HG03097 (cell line): ENCODE measurements around the gene DOCK4.

Experiments
- ATAC-seq: cut with Tn5 transposase; IDR thresholded peaks from one replicate; pipeline ENCODE4 v1.9.1; 2021; ENCODE audit not compliant: unreplicated experiment, low FRiP score

The DOCK4 gene

GRCh38 chr7:111802194-111802772, 403.9 kb downstream of the DOCK4 start:
- ATAC-seq, result no peak

DNA sequence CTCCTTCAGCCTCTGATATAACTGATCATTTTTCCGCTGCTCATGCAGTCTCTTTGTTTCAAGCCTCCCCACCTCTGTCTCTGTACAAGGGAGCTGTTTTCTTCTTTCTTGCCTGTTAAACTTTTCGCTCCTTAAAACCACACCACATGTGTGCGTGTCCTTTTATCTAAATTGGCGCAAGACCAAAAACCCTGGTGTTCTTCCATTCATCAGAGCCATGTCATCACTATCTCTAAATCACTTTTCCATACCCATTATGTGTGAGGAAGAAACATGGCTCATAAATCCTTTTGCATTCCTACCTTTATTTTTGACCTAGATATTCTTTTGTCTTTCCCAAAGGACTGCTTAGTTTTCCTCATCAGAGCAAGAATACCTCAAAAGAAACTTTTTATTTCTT, 404.9 kb downstream of the DOCK4 start:
- no peak for ATAC-seq

GRCh38 chr7:111796671-111797070, 409.5 kb downstream of the DOCK4 start:
- ATAC-seq, result no peak

DNA sequence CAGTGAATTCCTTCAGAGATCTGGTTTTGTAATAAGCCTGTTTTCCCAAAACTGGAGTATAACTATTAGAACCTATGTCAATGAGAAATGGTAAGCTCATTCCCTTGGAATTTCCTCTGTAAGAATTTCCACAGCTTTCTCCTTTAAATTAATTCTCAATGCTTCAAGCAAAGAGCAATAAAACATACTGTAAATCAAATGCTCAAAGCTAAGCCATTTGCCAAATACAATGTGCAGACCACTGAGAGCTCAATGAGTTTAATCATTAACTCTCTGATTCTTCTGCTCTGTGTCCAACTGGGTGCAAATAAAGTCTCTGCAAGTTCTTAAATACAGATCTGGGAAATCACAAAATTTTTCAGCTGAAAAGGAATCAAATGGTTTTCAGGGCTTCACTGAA, 416.3 kb downstream of the DOCK4 start:
- no peak for ATAC-seq

DNA sequence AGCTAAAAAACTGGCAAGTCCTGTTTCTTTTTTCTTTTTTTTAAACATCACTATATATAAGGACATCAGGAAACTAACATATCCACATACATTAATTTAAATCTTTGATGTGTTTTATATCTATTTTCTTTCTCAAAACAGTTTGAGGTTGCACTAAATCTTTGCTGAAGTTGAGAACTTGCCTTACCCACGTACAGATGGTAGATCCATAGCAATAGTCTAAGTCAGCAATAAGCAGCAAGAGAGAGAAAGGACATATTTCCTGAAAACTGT, 417.2 kb downstream of the DOCK4 start:
- ATAC-seq, result no peak

GRCh38 chr7:111788286-111789047, 417.7 kb downstream of the DOCK4 start:
- no peak for ATAC-seq

GRCh38 chr7:111787741-111788140, 418.5 kb downstream of the DOCK4 start:
- no peak for ATAC-seq

- no peak for ATAC-seq
These were observed 419.1 kb downstream of the DOCK4 start for GRCh38 chr7:111787099-111787498.

GRCh38 chr7:111785076-111785475, 421.1 kb downstream of the DOCK4 start:
- ATAC-seq, result no peak

- no peak for ATAC-seq
These were observed 421.9 kb downstream of the DOCK4 start for GRCh38 chr7:111784296-111784695.

DNA sequence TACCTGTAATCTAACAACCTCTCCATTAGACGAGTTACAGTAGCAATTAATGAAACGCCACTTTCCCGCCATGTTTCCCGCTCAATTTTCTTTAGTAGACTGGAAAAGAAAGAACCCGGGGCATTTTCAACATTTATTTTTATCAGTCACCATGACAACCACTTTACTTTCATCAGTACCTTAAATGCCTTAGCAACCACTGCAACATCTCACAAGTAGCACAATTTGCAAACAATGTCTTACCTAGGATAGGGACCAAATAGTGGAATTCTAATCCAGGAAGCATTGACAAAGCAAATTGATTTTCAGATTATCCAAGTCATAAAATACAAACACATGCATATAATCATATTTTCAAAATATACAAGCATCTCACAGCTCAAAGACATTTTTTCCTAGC, 422.3 kb downstream of the DOCK4 start:
- no peak for ATAC-seq

DNA sequence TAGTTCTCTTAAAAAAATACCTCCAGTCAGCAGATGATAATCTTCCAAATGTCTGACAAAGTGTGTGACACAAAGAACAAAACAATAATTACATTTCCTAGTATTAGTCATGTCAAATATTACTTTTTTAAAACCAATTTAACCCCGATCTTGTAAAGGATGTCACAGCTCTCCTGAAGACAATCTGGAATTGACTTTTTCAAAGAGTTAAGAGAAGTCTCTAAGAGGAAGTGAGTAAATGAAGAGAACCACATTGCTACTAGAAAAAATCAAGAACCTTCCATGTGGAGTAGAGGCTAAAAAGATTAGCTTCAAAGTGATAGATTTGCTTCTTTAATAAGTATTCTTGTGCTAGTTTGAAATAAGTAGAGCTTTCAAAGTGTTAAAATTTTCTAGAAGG, 425.7 kb downstream of the DOCK4 start:
- no peak for ATAC-seq

GRCh38 chr7:111775206-111775605, 431.0 kb downstream of the DOCK4 start:
- no peak for ATAC-seq

DNA sequence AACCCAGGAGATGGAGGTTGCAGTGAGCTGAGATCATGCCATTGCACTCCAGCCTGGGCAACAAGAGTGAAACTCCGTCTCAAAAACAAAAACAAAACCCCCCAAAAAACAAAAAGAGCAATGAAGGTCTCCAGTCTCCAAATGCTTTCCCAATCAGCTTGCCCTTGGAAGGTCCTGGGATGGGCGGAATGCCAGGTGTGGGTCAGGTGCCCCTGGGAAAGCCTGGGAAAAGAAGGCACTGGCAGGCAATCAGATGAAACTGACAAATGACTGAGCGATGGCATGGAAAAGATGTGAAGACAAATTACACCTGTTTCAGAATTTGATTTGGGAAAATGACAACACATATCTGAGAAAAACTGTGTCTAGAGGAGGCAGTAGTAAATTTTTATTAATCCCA, 433.5 kb downstream of the DOCK4 start:
- no peak for ATAC-seq

GRCh38 chr7:111771638-111772037, 434.6 kb downstream of the DOCK4 start:
- no peak for ATAC-seq

DNA sequence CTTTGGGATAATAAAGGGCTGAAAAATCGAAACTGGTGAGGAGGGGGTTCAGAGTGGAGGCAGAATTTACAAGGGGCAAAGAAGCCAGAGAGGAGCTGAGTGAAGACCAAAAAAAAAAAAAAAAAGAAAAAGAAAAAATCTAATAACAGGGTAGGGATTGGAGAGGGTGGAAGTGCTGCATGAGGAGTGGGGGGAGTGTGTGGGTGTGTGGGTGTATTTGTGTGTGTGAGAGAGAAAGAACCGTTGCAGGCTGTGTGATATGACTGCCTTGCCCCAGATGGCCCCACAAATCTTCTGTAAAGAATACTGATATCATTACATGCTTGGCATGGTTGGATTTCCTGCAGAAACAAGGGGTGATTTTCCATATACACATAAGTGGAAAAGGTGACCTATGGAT, 436.1 kb downstream of the DOCK4 start:
- ATAC-seq, result no peak

DNA sequence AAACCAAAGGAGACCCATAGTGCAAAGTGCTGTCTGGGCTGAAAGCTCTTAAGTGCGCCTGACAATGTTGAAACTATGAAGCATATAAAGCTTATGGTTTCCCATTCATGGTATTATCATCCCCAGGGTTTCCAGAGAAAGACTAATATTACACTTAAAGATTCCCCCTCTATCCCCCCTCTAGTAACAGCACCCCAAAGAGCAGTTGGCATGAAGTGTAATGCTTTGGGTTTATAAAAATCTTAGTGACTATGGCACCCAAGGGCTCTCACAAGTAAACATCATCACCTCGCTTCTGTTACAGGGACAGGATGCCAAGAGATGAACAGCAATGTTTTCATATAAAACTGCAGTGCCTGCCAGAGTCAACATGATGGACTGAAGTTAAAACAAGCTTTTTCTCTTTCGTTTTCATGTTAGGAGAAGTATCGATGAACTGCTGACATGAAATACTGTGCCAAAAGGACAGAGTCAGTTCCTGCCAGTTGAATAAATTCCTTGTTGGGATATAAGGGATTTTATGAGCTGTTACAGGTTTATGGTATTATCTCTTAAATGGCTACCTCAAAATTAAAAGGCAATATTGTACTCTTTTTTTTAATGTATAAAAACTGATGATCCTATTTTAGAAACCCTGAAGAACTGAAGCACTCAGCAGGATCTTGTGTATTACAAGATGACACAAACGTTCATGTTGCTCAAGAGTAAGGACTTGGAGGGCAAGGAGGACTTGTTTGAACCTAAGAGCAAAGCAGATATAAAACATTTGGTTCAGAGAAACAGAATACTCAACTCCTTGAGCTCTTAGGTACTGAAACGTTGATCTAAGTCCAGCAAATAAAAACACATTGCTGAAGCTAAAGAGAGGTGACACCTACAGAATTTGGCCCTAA, 440.2 kb downstream of the DOCK4 start:
- no peak for ATAC-seq

DNA sequence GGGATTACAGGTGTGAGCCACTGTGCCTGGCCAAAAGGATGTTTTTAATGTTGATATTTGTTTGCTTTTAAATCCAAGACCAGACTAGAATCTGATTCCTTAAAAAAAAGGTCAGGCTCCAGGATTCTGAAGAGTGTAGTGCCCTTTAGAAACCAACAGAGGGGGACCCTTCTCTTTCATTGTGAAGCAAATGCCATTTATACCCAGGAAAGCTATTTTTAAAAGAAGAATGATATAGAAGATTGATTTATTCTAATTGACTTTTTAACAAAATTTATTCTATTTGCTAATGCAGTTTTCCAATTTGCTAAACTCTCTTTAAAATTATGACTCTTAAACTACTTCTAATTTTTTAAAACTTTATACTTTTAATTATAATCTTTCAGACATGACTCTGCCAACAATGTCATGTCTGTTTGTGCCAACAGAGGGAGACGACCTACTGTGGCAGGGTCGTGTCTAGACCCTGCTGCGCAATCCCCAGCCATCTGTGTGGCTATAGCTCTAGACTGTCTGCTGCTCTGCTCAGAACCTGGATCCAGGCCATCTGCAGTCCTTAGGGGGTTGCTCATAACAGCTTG, 442.9 kb downstream of the DOCK4 start:
- ATAC-seq, result no peak

GRCh38 chr7:111762799-111763198, 443.4 kb downstream of the DOCK4 start:
- ATAC-seq, result no peak

GRCh38 chr7:111762211-111762610, 444.0 kb downstream of the DOCK4 start:
- ATAC-seq, result no peak

DNA sequence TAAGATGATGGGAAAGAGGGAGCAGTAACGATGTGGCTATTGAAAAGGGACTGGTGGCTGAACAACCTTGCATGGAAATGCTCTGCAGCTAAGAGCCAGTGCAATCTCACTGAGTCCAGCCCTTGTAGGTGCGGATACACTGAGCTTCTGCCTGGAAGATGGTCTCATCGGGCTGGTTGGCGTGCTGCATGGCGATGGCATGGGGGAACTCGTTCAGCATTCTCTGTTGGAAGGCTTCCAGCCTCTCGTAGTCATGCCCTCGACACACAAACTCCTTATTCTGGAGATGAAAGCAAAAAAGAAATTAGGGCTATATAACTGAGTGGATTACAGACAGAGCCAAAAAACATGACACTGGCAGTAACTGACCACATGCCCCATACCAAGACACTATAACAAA, 446.2 kb downstream of the DOCK4 start:
- no peak for ATAC-seq
